ENCODE data around the gene FBXL14. TPM values are rescaled to one million over a fixed set of nuclear protein-coding genes. Genes with fewer than 3 reads are reported as not detected.

The FBXL14 gene
- total RNA-seq, 2 donors from 2014 or later = 26.7 to 30.0 TPM

- H3K9me3 ChIP-seq (ENCODE audit: control insufficient read depth, low read length, poor library complexity, severe bottlenecking) = no peaks in the 10 kb centered on the region
- DNase-seq (no peak), ATAC-seq (no peak)
- H3K27ac Mint-ChIP-seq = no peak overlapping the region
- H3K36me3 Mint-ChIP-seq (ENCODE audit: low read depth) = no peaks in the 10 kb centered on the region
- H3K4me3 Mint-ChIP-seq = no peak overlapping the region
- peaks cover 5% of the 10 kb centered on the region for H3K4me1 Mint-ChIP-seq
- no peaks in the 10 kb centered on the region for H3K27me3 Mint-ChIP-seq
Measured at GRCh38 chr12:1582709-1583050, 11.7 kb downstream of the FBXL14 start.

GRCh38 chr12:1581973-1582708 is 12.2 kb downstream of the FBXL14 start:
- Mint-ChIP-seq H3K4me1 (peaks cover 5% of the 10 kb centered on the region), H3K27ac (peak overlapping the region; percentile 70), H3K4me3 (no peak overlapping the region), H3K36me3 (ENCODE audit: low read depth) (no peaks in the 10 kb centered on the region), H3K27me3 (no peaks in the 10 kb centered on the region)
- ATAC-seq (no peak), DNase-seq (no peak)
- H3K9me3 ChIP-seq (ENCODE audit: control insufficient read depth, low read length, poor library complexity, severe bottlenecking) = no peaks in the 10 kb centered on the region

GRCh38 chr12:1580526-1580925 is 13.9 kb downstream of the FBXL14 start:
- Mint-ChIP-seq H3K36me3 (ENCODE audit: low read depth) (no peaks in the 10 kb centered on the region), H3K4me3 (no peak overlapping the region), H3K27ac (no peak overlapping the region), H3K4me1 (peaks cover 5% of the 10 kb centered on the region), H3K27me3 (no peaks in the 10 kb centered on the region)
- ATAC-seq (no peak), DNase-seq (no peak)
- no peaks in the 10 kb centered on the region for H3K9me3 ChIP-seq (ENCODE audit: control insufficient read depth, low read length, poor library complexity, severe bottlenecking)

GRCh38 chr12:1579651-1580435 is 14.5 kb downstream of the FBXL14 start:
- Mint-ChIP-seq H3K4me1 (peaks cover 5% of the 10 kb centered on the region), H3K36me3 (ENCODE audit: low read depth) (no peaks in the 10 kb centered on the region), H3K4me3 (no peak overlapping the region), H3K27me3 (no peaks in the 10 kb centered on the region), H3K27ac (no peak overlapping the region)
- no peak for ATAC-seq
- no peak for DNase-seq
- no peaks in the 10 kb centered on the region for H3K9me3 ChIP-seq (ENCODE audit: control insufficient read depth, low read length, poor library complexity, severe bottlenecking)

GRCh38 chr12:1576410-1577241 is 17.8 kb downstream of the FBXL14 start:
- Mint-ChIP-seq H3K27ac (no peak overlapping the region), H3K4me1 (peaks cover 7% of the 10 kb centered on the region), H3K27me3 (no peaks in the 10 kb centered on the region), H3K4me3 (no peak overlapping the region), H3K36me3 (ENCODE audit: low read depth) (peaks cover 5% of the 10 kb centered on the region)
- DNase-seq = no peak
- H3K9me3 ChIP-seq (ENCODE audit: control insufficient read depth, low read length, poor library complexity, severe bottlenecking) = no peaks in the 10 kb centered on the region
- ATAC-seq = no peak

- H3K27me3 Mint-ChIP-seq = no peaks in the 10 kb centered on the region
- ATAC-seq (no peak), DNase-seq (no peak)
- peak overlapping the region; percentile 27 for H3K27ac Mint-ChIP-seq
- peaks cover 7% of the 10 kb centered on the region for H3K4me1 Mint-ChIP-seq
- H3K9me3 ChIP-seq (ENCODE audit: control insufficient read depth, low read length, poor library complexity, severe bottlenecking) = no peaks in the 10 kb centered on the region
- H3K4me3 Mint-ChIP-seq = no peak overlapping the region
- H3K36me3 Mint-ChIP-seq (ENCODE audit: low read depth) = peaks cover 5% of the 10 kb centered on the region
Measured at GRCh38 chr12:1575408-1576401, 18.7 kb downstream of the FBXL14 start.

GRCh38 chr12:1574865-1575259 is 19.5 kb downstream of the FBXL14 start:
- H3K9me3 ChIP-seq (ENCODE audit: control insufficient read depth, low read length, poor library complexity, severe bottlenecking) = no peaks in the 10 kb centered on the region
- DNase-seq = no peak
- Mint-ChIP-seq H3K36me3 (ENCODE audit: low read depth) (peaks cover 5% of the 10 kb centered on the region), H3K4me3 (no peak overlapping the region), H3K27me3 (peaks cover 4% of the 10 kb centered on the region), H3K27ac (no peak overlapping the region), H3K4me1 (peaks cover 9% of the 10 kb centered on the region)
- no peak for ATAC-seq

- DNase-seq = no peak
- no peak for ATAC-seq
- Mint-ChIP-seq H3K4me3 (no peak overlapping the region), H3K27me3 (peaks cover 4% of the 10 kb centered on the region), H3K36me3 (ENCODE audit: low read depth) (peaks cover 5% of the 10 kb centered on the region), H3K4me1 (peaks cover 9% of the 10 kb centered on the region), H3K27ac (peak overlapping the region; percentile 53)
- H3K9me3 ChIP-seq (ENCODE audit: control insufficient read depth, low read length, poor library complexity, severe bottlenecking) = no peaks in the 10 kb centered on the region
Measured at GRCh38 chr12:1573960-1574864, 20.2 kb downstream of the FBXL14 start.

GRCh38 chr12:1572731-1573130 is 21.6 kb downstream of the FBXL14 start:
- H3K4me3 Mint-ChIP-seq = no peak overlapping the region
- H3K27me3 Mint-ChIP-seq = peaks cover 7% of the 10 kb centered on the region
- peaks cover 12% of the 10 kb centered on the region for H3K4me1 Mint-ChIP-seq
- H3K27ac Mint-ChIP-seq = no peak overlapping the region
- H3K9me3 ChIP-seq (ENCODE audit: control insufficient read depth, low read length, poor library complexity, severe bottlenecking) = no peaks in the 10 kb centered on the region
- ATAC-seq (no peak), DNase-seq (no peak)
- H3K36me3 Mint-ChIP-seq (ENCODE audit: low read depth) = peaks cover 5% of the 10 kb centered on the region

- peaks cover 13% of the 10 kb centered on the region for H3K36me3 Mint-ChIP-seq (ENCODE audit: low read depth)
- H3K4me3 Mint-ChIP-seq = no peak overlapping the region
- H3K9me3 ChIP-seq (ENCODE audit: control insufficient read depth, low read length, poor library complexity, severe bottlenecking) = no peaks in the 10 kb centered on the region
- DNase-seq (no peak), ATAC-seq (no peak)
- H3K27ac Mint-ChIP-seq = no peak overlapping the region
- H3K4me1 Mint-ChIP-seq = peaks cover 8% of the 10 kb centered on the region
- H3K27me3 Mint-ChIP-seq = peaks cover 9% of the 10 kb centered on the region
Measured at GRCh38 chr12:1567852-1568251, 26.5 kb downstream of the FBXL14 start.

GRCh38 chr12:1566449-1567135 is 27.8 kb downstream of the FBXL14 start:
- peaks cover 9% of the 10 kb centered on the region for H3K36me3 Mint-ChIP-seq (ENCODE audit: low read depth)
- H3K9me3 ChIP-seq (ENCODE audit: control insufficient read depth, low read length, poor library complexity, severe bottlenecking) = no peaks in the 10 kb centered on the region
- ATAC-seq (no peak), DNase-seq (no peak)
- H3K4me3 Mint-ChIP-seq = no peak overlapping the region
- H3K27ac Mint-ChIP-seq = no peak overlapping the region
- H3K27me3 Mint-ChIP-seq = peaks cover 9% of the 10 kb centered on the region
- H3K4me1 Mint-ChIP-seq = peaks cover 4% of the 10 kb centered on the region
